ENCODE data around the gene VCX2.
"Not testable (repeated sequence)": the region's sequence is repeated elsewhere in the genome, so short reads cannot be mapped to it uniquely, and the experiment has no call there.

Gene VCX2

DNA sequence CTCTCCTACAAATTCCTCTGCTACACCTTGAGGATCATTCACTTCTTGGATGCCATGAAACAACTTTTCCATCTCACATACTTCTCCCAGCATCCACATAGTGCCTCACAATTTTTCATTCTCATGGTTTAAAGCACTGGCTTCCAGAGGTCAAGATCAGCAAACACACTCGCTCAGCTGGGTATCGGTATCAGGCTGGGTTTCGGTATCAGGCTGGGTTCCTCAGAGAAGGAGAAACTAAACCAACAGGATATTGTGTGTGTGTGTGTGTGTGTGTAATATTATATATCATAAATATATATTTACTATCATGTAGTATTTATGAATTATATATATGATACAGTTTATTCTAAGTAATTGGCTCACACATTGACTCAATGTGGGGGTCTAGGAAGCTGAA lies at the start of gene VCX2:
Gene VCX2, minus strand, starts transcription at position 99 of the 400 bp plus-strand sequence. CDS start 624 bp downstream, outside the sequence.
- not testable (repeated sequence) for DNase-seq

- no peak for DNase-seq
Measured at GRCh38 chrX:8204943-8205342, 33.9 kb upstream of the VCX2 start.

DNA sequence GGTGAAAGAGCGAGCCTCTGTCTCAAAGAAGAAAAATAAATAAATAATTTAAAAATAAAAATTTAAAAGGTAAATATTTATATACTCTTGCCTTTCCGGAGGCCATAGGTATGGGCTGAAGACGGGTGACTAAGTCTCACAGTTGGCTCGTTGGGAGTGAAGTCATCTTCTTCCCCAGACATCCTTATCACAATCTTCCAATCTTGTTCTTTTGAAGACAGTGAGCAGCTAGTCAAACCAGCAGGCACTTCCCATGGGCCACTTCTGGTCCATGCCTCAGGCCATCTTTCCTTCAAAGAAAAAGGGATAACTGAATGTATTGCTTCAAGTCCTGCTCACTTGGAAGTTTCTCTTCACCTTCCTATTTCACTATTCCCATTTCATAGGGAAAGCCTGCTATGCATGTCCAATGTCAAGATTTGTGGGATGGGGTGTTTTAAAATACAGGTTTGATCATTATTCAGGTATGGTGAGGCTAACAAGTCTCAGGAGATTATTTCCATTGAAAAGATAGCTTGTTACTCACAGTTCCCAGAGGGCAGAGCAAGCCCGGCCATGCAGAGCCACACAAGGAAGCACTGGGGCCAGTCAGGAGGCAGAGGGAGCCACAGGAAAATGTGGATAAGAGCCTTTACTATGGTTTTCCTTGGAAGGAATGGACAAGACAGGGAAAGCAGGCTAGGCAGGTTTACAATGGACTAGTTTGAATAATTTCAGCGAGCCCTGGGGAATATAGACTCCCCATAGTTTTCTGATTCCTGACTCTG lies 33.3 kb upstream of the VCX2 start:
- DNase-seq, result no peak

DNA sequence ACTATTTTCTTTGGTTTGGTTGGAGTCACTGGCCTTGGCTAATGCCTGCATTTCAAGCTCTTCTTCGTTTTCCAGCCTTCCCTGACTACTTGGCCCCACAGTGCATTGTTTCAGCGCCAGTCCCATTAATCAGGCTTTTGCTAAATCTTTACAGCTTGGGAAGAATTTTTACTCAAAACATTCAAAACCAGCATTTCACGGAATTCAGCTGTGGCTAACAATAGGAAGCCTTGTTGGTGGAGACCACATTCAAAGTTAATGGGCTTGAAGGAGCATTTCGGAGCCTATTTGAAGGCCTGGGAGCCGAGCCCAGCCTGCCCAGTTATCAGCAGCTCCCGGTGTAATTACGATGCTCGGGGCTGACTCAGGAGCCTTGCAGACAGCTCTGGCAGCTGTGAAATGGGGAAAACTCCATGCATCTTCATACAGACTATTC lies 30.8 kb upstream of the VCX2 start:
- DNase-seq, result no peak

GRCh38 chrX:8196776-8197175 lies 25.7 kb upstream of the VCX2 start:
- no peak for DNase-seq

DNA sequence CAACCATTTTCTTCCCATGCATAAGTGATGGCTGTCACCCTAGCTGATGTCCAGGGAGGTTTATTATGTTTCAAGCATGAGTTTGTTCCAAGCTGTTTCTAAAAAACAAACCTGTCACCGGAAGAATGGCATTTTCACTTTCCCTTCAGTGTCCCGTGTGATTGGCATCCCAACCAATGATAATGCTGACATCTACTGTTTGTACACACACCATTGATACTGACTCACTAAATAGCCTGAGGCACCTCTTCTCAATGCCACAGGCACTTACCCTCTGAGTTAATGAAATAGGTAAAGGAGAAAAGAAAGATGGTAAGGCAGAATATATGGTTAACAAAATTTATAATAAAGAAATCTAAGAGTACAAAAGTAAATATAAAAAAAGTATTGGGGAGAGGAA lies 23.1 kb upstream of the VCX2 start:
- no peak for DNase-seq

DNA sequence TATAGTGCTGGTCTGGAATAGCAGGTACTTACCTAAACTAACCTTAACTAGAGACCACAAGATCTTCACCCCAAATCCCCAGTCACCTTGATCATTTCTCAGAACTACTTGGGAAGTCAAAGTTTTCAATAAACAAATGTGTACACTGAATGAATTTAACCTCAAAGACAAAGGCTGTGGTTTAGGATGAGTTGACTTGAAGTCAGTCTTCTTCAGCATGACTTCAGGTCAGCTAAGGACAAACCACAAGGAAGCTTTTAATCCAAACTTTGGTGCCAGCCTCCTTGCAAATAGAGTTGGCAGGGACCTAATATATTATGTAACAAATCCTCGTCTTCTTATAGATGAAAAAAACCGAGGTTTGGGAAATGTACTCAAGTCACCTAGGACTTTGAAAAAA lies 21.2 kb upstream of the VCX2 start:
- no peak for DNase-seq

DNA sequence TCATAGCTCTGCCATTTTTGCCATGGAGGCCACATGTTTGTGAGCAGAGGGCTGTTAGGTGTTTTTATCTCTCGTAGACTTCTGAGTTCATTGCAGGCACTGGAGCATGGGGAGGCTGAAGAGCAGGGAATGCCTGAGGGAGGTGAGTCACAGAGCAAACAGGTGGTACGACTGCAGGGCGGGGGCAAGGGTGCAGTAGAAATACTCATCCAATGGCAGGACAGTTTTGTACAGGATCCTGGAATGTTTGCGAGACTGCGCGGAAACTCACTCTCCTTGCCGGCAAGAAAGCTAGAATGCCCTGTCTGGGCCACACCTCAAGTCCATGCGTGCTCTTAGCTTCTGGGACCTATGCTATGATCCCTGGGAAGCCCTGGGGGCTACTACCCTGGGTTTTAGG lies 20.0 kb upstream of the VCX2 start:
- no peak for DNase-seq

DNA sequence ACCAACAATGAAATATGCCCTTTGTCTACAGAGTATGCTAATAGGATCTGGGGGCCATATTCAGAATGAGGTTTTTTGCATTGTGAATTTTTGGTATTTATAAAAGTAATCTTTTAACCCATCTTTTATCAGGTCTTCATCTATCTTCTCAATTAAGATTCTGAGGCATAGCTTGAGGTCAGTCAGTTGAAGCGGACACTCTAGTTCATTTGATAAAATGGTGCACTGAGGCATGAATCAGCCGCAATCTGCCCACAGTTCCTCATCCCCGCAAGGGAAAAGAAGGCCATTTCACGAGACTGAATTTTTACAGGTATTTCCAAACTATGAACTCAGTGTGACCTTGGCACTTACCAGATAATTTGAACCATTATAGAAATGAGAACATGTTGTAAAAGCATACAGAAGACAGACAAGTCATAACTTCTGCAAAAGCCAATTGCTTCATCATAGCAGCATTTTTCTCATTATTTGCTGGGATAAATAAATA lies 19.3 kb upstream of the VCX2 start:
- no peak for DNase-seq

DNA sequence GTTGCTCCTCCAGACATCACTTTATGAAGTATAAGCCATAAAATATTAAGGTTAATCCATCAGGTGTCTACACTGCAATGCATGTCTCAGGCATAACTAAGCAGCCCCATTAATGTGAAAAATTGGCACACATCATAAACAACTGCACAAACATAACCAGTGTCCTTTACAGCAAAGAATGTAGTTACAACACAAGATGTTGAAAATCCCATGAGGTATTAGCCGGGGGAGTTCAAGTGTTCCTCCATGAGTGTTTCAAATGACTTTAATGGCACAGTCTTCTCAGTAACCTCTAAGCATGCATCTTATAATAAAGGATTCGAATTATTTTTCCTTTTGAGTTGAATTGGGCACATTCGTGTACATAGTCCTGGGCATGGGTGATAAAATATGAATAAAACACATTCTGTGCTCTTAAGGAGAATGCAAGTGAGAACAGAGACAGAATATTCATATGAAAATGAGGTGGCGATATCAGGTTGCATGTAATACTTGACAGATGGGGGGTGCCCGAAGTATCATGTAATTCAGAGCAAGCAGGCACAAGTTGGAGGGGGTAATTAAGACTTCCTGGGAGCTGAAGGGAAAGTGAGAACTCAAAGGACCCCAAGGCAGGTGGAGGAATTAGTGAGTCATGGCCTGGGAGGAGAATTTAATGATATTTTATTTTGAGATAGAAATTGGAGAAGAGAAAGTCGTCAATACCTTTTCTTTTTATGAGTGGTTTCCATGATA lies 18.2 kb upstream of the VCX2 start:
- DNase-seq, result no peak

DNA sequence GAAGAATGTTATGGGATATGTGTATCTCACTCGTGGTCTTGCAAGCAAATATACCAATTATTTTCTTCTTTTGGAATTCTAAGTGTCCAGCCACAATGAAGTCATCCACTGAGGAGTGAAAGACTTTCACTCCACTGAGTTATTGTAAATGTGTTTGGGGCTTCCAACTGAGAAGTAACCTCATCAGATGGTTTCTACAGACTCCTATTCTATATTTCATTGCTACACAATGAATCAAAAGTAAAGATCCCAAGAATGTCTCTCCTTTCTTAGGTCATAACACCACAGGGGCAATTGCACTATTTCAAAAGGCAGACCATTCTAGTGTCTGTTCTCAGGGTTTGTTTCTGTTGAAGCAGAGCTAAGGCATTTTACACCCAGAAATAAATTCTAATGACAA lies 12.3 kb upstream of the VCX2 start:
- DNase-seq, result no peak

DNA sequence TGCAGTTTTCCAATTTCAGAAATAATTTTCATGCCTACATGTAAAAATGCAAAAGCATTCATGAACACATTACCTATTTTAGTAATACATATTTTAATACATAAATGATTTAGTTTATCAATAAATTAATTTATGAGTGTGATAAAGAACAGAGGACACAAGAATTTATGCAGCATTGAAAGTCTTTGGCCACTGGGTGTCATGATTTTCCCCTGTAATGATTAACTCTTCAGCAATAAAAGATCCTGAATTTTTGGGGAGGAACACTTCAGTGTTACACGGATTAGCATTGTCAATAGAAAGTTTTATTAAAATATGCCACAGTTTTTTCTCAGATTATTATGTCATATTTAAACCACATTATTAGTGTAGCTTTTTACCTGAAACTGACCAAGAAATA lies 8.6 kb upstream of the VCX2 start:
- no peak for DNase-seq

- DNase-seq, result not testable (repeated sequence)
Measured at GRCh38 chrX:8154011-8154410, 17.1 kb downstream of the VCX2 start.

- DNase-seq, result no peak
Measured at GRCh38 chrX:8147226-8147625, 23.8 kb downstream of the VCX2 start.

DNA sequence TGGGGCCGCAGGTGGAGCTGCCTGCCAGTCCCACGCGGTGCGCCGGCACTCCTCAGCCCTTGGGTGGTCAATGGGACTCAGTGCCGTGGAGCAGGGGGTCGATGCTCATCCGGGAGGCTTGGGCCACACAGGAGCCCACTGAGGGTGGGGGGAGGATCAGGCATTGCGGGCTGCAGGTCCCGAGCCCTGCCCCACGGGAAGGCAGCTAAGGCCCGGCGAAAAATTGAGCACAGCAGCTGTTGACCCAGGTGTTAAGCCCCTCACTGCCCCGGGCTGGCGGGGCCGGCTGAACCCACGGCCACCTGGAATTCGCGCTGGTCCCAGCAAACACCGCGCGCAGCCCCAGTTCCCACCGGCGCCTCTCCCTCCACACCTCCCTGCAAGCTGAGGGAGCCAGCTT lies 26.1 kb downstream of the VCX2 start:
- DNase-seq, result no peak

- DNase-seq, result no peak
Measured at GRCh38 chrX:8141896-8142295, 29.2 kb downstream of the VCX2 start.

DNA sequence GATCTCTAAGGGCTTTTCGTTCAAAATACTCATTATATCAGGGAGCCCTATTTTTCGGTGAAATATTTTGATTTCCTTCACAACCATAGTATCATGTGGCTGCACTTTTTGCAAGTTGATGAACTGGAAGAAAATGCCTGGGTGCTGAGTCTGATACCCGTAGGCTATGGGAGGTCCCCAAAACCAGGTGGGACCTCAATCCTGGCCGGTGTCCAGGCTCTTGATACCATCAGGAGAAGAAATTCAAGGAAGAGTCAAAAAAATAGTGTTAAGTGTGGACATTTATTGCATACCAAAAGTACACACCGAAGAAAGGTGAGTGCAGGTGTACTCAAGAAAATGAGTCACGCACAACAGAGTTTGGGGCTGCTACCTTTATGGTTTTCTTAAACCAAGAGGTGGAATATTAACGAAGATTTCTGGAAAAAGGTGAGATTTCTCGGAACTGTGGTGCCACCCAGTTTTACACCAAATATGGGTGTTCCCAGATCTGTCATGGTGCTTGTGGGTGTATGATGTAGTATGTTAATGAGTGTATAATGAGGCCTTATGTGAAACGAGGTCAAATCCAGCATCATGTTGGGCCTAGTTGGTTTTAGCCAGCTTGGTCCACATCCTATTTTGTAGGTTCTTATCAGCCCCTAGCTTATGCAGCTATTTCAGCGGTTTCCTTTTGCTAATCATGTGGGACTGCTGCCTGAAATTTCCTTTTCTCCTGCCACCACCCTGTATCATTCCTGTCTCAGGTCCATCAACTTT lies 29.9 kb downstream of the VCX2 start:
- no peak for DNase-seq

GRCh38 chrX:8139716-8140115 lies 31.4 kb downstream of the VCX2 start:
- DNase-seq, result peak; percentile 0

DNA sequence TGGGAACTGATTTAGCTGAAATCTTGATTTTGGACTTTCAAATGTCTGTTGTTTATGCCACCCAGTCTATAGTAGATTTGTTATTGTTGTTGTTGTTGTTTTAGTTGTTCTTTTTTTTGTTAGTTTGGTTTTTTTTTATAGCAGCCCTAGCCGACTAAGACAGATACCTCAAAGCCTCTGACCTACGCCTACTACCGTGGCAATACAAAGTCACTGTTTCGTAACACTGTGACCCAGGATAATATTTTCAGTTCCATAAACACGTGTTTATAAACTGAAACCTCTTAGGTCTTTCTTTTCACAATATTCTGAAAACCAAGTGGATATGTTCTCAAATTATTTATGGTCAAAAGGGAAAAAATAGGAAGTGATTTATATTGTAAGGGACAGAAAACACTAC lies 32.8 kb downstream of the VCX2 start:
- no peak for DNase-seq

DNA sequence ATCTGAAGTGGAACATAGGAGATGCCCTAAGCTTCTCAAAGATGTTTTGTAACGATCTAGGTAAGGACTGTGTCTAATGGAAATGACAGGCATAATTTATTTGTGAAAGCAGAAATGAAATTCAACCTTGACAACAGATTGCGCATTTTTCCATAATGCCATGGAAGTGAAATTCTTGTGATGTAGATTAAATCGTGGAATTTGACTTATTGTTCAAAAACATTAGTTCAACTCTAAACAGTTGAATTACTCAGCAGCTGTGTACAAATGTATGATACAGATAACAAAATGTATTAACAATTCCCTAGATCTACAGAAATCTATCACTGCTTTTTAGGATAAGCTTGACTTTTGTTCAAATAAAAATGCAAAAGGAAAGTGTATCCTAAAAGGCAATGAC lies 44.4 kb downstream of the VCX2 start:
- DNase-seq, result no peak

DNA sequence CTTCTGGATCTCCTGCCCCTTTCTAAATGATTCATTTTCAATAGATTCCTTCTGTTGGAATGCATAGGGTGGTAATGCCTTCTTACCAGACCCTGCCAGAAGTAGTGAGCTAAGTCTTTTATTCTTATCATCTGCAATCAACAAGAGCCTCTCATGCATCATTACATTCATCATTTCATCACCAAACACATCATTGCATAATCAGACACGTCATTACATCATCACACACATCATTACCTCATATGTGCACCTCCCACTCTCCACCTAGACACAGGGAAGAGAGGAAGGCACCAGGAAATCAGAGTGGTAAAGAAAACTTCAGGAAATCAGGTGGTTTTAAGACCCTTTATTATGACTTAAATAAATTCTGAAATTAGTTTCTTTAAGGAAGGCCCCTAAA lies 45.0 kb downstream of the VCX2 start:
- no peak for DNase-seq

DNA sequence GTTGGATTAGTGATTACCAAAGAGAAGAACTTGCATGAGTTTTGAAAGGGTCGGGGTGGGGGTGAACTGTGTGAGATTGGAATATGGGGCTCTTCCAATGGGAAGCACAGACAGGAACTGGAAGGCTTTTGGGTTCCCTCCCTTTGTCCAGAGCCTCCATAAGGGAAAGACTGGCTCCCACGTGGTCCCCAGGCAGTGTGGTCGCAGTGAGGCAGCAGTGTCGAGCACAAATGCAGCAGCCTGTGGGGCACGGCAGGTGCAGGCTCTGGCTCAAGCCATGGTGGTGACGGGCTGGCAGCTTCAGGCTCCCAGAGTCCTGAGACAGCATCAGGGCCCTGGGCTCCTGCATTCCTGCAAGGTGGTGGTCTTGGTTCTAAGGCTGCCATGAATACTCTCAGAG lies 45.5 kb downstream of the VCX2 start:
- DNase-seq, result no peak

DNA sequence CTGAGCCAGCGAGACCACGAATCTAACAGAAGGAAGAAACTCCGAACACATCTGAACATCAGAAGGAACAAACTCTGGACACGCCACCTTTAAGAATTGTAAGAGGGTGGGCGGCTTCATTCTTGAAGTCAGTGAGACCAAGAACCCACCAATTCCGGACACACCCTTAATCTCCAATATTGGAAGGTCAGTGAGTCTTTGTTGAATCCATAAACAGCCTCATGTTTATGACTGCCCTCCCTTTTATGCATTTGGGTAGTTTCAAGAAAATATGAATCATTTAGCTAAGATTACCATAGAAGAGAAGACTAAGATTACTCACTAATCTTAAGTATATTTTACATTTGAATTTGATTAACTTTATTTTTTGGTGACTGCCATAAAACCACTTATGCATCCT lies 48.5 kb downstream of the VCX2 start:
- no peak for DNase-seq

DNA sequence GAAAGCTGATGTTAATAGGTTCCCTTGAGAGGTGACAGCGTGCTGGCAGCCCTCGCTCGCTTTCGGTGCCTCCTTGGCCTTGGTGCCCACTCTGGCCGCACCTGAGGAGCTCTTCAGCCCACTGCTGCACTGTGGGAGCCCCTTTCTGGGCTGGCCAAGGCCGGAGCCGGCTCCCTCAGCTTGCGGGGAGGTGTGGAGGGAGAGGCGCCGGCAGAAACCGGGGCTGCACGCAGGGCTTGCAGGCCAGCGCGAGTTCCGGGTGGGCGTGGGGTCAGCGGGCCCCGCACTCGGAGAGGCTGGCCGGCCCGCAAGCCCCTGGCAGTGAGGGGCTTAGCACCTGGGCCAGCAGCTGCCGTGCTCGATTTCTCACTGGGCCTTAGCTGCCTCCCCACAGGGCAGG lies 49.7 kb downstream of the VCX2 start:
- not testable (repeated sequence) for DNase-seq

Measured in NCI-H187 treated with DMSO at 0.1 percent for 48 hours (cell line).